SK-N-MC (cell line): ENCODE data around the gene C1QTNF1.

Source experiments
- EZH2 ChIP-seq: fragments of 200-600 bp; sonication (generic); IDR thresholded peaks from one replicate; pipeline ENCODE4 v1.6.1; 2017; ENCODE audit warnings: antibody characterized with exemption
- POLR2AphosphoS5 ChIP-seq: IDR thresholded peaks from 2 replicates; pipeline ENCODE4 v1.6.1; 2012; ENCODE audit warnings: mild to moderate bottlenecking, low read depth, low read length, borderline replicate concordance

DNA sequence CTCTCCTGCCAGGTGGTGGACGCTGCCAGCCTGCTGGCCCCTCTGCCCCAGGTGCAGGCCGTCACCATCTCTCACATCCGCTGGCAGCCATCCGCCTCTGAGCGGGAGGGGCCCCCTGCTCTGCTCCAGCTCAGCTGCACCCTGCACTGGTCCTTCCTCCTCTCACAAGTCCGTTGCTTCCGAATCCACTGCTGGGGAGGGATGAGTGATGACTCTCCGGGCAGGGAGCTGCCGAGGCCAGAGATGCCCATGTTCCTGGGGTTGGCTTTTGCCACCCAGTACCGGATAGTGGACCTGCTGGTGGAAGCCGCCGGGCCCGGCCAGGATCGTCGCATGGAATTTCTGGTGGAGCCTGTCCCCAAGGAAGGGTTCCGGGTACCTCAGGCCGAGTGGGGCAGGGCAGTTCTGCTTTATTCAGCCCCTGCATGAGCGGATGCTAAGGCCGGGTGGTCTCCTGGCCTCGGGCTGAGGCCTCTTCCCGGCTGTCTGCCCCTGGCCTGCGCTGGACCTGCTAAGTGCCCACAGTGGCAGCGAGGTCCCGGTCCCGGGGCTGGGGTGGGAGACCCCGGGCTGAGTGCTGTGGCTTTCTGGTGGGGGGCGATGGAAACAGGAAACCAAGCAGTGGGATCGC is 62.1 kb downstream of the C1QTNF1 start:
- TF ChIP-seq EZH2 = no peak
- no peak for TF ChIP-seq POLR2AphosphoS5
